ENCODE results near the gene CR1. TPM values are rescaled to one million over a fixed set of nuclear protein-coding genes. Genes with fewer than 3 reads are reported as not detected.
"Not testable (repeated sequence)": the region's sequence is repeated elsewhere in the genome, so short reads cannot be mapped to it uniquely, and the experiment has no call there.

The CR1 gene
- total and polyA plus RNA-seq, 2 of the 8 experiments (the other 6 are each of a cell fraction or from before 2014, with no cell fraction given): 0.15 to 0.22 TPM

DNA sequence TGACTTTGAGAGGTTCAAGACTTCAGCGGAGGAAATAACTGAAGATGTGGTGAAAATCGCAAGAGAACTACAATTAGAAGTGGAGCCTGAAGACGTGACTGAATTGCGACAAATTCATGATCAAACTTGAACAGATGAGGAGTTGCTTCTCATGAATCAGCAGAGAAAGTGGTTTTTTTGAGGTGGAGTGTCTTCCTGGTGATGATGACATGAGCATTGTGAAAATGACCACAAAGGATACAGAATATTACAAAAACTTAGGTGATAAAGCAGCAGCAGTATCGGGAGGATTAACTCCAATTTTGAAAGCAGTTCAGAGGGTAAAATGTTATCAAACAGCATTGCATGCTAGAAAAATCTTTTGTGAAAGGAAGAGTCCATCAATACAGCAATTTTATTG is 76.0 kb downstream of the CR1 start:
- H3K9me3 ChIP-seq (ENCODE audit: insufficient read depth in 2 of 2, low read depth in 1 of 2, low read length in 1 of 2); H3K36me3 ChIP-seq (ENCODE audit: control insufficient read depth in 2 of 4, insufficient read depth in 4 of 4, low read length in 3 of 4); H4K5ac ChIP-seq (ENCODE audit: insufficient read length, low read depth, low read length); H3K4me2 ChIP-seq (ENCODE audit: insufficient read depth in 1 of 2, low read depth in 2 of 2, low read length in 2 of 2); H3K4ac ChIP-seq (replicated peaks; ENCODE audit: insufficient read length, low read depth, low read length); H2BK12ac ChIP-seq (ENCODE audit: low read depth, low read length); H3K27ac ChIP-seq (ENCODE audit: low read depth, low read length); H2AFZ ChIP-seq (ENCODE audit: low read length); H4K8ac ChIP-seq (ENCODE audit: extremely low read depth, insufficient read depth, low read length); H3K4me1 ChIP-seq (replicated peaks in 1 of 4; ENCODE audit: control insufficient read depth in 3 of 4, insufficient read depth in 4 of 4, low read length in 3 of 4); H3K23ac ChIP-seq (ENCODE audit: insufficient read length); H3K23me2 ChIP-seq (ENCODE audit: low read depth, low read length); H2BK20ac ChIP-seq (ENCODE audit: low read length); H3K4me3 ChIP-seq (ENCODE audit: extremely low read depth in 1 of 4, insufficient read depth in 2 of 4, low read depth in 3 of 4, low read length in 4 of 4); H4K91ac ChIP-seq (replicated peaks; ENCODE audit: insufficient read length, low read length); H3K14ac ChIP-seq (ENCODE audit: insufficient read length); H3K56ac ChIP-seq (replicated peaks; ENCODE audit: insufficient read length, low read depth, low read length); H3K18ac ChIP-seq (ENCODE audit: extremely low read depth, low read length); H3K79me1 ChIP-seq (ENCODE audit: low read depth, low read length); H4K20me1 ChIP-seq (replicated peaks in 1 of 2; ENCODE audit: control insufficient read depth in 1 of 2, insufficient read depth in 2 of 2, low read length in 2 of 2); H2BK120ac ChIP-seq (replicated peaks; ENCODE audit: low read depth, low read length); FAIRE-seq; H2BK15ac ChIP-seq (ENCODE audit: low read length); H2BK5ac ChIP-seq (ENCODE audit: low read depth, low read length); POLR2A ChIA-PET (ENCODE audit: partially characterized antibody); DNase-seq (ENCODE audit: low read depth in 1 of 2, low spot score in 2 of 2); H3K27me3 ChIP-seq (replicated peaks in 1 of 4; ENCODE audit: control insufficient read depth in 3 of 4, extremely low read depth in 1 of 4, insufficient read depth in 3 of 4, low read length in 3 of 4); CTCF ChIA-PET (ENCODE audit: partially characterized antibody); H3K79me2 ChIP-seq (ENCODE audit: control insufficient read depth in 1 of 2, insufficient read depth in 2 of 2, low read length in 2 of 2); H2AK5ac ChIP-seq (ENCODE audit: low read depth, low read length); H3K9ac ChIP-seq (replicated peaks in 1 of 4; ENCODE audit: extremely low read depth in 1 of 4, low read depth in 3 of 4, low read length in 3 of 4): not testable (repeated sequence)
- no CpG with 5 or more reads among the region's 5 CpGs for WGBS, 2 experiments (ENCODE audit: extremely low coverage in 1 of 2, insufficient coverage in 1 of 2, insufficient read length in 1 of 2, insufficient replicate concordance in 2 of 2, low coverage in 1 of 2, low lambda C conversion rate in 2 of 2, missing lambda C conversion rate in 1 of 2)

DNA sequence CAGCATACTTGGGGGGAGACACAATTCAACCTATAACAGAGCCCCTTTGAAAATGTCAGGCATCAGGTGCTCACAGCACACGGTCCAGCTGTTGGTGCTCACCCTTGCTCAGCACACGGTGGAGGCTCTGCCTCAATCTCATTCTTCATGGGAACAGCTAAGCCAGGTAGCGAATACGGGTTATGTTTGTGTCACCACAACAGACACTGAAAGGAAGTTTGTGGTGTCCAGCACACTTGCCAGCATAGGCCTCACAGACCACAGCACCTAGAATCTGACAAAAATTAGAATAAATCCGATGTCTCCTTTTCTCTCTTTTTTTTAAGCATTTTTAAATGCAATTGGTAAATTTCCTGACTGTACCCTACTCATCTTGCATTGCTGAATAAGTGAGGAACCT is 77.1 kb downstream of the CR1 start:
- not testable (repeated sequence) for H3K23ac ChIP-seq (ENCODE audit: insufficient read length)

More for the DNA sequence above, 77.1 kb downstream of the CR1 start:
- H2BK120ac ChIP-seq (replicated peaks; ENCODE audit: low read depth, low read length); DNase-seq (ENCODE audit: low read depth in 1 of 2, low spot score in 2 of 2); H3K56ac ChIP-seq (replicated peaks; ENCODE audit: insufficient read length, low read depth, low read length); H3K18ac ChIP-seq (ENCODE audit: extremely low read depth, low read length); POLR2A ChIA-PET (ENCODE audit: partially characterized antibody); H3K79me1 ChIP-seq (ENCODE audit: low read depth, low read length); H3K4me2 ChIP-seq (ENCODE audit: insufficient read depth in 1 of 2, low read depth in 2 of 2, low read length in 2 of 2); H2AK5ac ChIP-seq (ENCODE audit: low read depth, low read length); H2BK15ac ChIP-seq (ENCODE audit: low read length); H4K8ac ChIP-seq (ENCODE audit: extremely low read depth, insufficient read depth, low read length); H3K14ac ChIP-seq (ENCODE audit: insufficient read length); H3K36me3 ChIP-seq (ENCODE audit: control insufficient read depth in 2 of 4, insufficient read depth in 4 of 4, low read length in 3 of 4); H3K23me2 ChIP-seq (ENCODE audit: low read depth, low read length); H3K4me3 ChIP-seq (ENCODE audit: extremely low read depth in 1 of 4, insufficient read depth in 2 of 4, low read depth in 3 of 4, low read length in 4 of 4); H3K9ac ChIP-seq (replicated peaks in 1 of 4; ENCODE audit: extremely low read depth in 1 of 4, low read depth in 3 of 4, low read length in 3 of 4); H2BK5ac ChIP-seq (ENCODE audit: low read depth, low read length); CTCF ChIA-PET (ENCODE audit: partially characterized antibody); H2BK12ac ChIP-seq (ENCODE audit: low read depth, low read length); H3K4ac ChIP-seq (replicated peaks; ENCODE audit: insufficient read length, low read depth, low read length); H3K27ac ChIP-seq (ENCODE audit: low read depth, low read length); H3K27me3 ChIP-seq (replicated peaks in 1 of 4; ENCODE audit: control insufficient read depth in 3 of 4, extremely low read depth in 1 of 4, insufficient read depth in 3 of 4, low read length in 3 of 4); H2BK20ac ChIP-seq (ENCODE audit: low read length); H3K4me1 ChIP-seq (replicated peaks in 1 of 4; ENCODE audit: control insufficient read depth in 3 of 4, insufficient read depth in 4 of 4, low read length in 3 of 4); H3K9me3 ChIP-seq (ENCODE audit: insufficient read depth in 2 of 2, low read depth in 1 of 2, low read length in 1 of 2); H4K91ac ChIP-seq (replicated peaks; ENCODE audit: insufficient read length, low read length); H4K5ac ChIP-seq (ENCODE audit: insufficient read length, low read depth, low read length); H2AFZ ChIP-seq (ENCODE audit: low read length); H4K20me1 ChIP-seq (replicated peaks in 1 of 2; ENCODE audit: control insufficient read depth in 1 of 2, insufficient read depth in 2 of 2, low read length in 2 of 2); FAIRE-seq; H3K79me2 ChIP-seq (ENCODE audit: control insufficient read depth in 1 of 2, insufficient read depth in 2 of 2, low read length in 2 of 2): not testable (repeated sequence)
- WGBS, 2 experiments (ENCODE audit: extremely low coverage in 1 of 2, insufficient coverage in 1 of 2, insufficient read length in 1 of 2, insufficient replicate concordance in 2 of 2, low coverage in 1 of 2, low lambda C conversion rate in 2 of 2, missing lambda C conversion rate in 1 of 2): 92% methylated on average over 5 of the region's 5 CpGs; no CpG with 5 or more reads in 1 of the 2 experiments
